Spleen (tissue), 11 donors: ENCODE data around the gene SPATA33. TPM values are rescaled to one million over a fixed set of nuclear protein-coding genes. Genes with fewer than 3 reads are reported as not detected.

Experiments
- DNase-seq: peaks from one replicate; pipeline ENCODE4 v3.0.0-alpha.2; 2020
- H3K27ac ChIP-seq, 8 donors: fragments of 200-600 bp; sonication (generic) in 7 of 8; 1 replicate in 4 of 8; 2 replicates in 4 of 8; pipeline versions ENCODE4 v1.5.0 to v1.8.0; 2016 to 2021; ENCODE audit warnings: inconsistent platforms in 4 of 8, mild to moderate bottlenecking in 4 of 8, moderate library complexity in 1 of 8
- H3K27me3 ChIP-seq, 7 donors: fragments of 200-600 bp; sonication (generic) in 6 of 7; replicated peaks in 1 of 7; 1 replicate in 4 of 7; 2 replicates in 3 of 7; pipeline versions ENCODE4 v1.5.0 to v1.8.0; 2016 to 2021; ENCODE audit warnings: inconsistent platforms in 3 of 7, mild to moderate bottlenecking in 1 of 7
- H3K36me3 ChIP-seq, 6 donors: fragments of 200-600 bp; sonication (generic) in 5 of 6; 1 replicate in 4 of 6; 2 replicates in 2 of 6; pipeline versions ENCODE4 v1.5.0 to v1.8.0; 2016 to 2021; ENCODE audit warnings: inconsistent platforms in 2 of 6
- H3K4me1 ChIP-seq, 6 donors: fragments of 200-600 bp; sonication (generic) in 5 of 6; 1 replicate in 3 of 6; 2 replicates in 3 of 6; pipeline versions ENCODE4 v1.5.0 to v1.8.0; 2016 to 2021; ENCODE audit warnings: inconsistent platforms in 3 of 6
- H3K4me3 ChIP-seq, 8 donors: fragments of 200-600 bp; sonication (generic) in 7 of 8; 1 replicate in 4 of 8; 2 replicates in 4 of 8; pipeline versions ENCODE4 v1.5.0 to v1.8.0; 2016 to 2021; ENCODE audit warnings: inconsistent platforms in 4 of 8, mild to moderate bottlenecking in 4 of 8, moderate library complexity in 2 of 8
- H3K9me3 ChIP-seq, 8 donors: fragments of 200-600 bp; sonication (generic) in 7 of 8; 1 replicate in 4 of 8; 2 replicates in 4 of 8; pipeline versions ENCODE4 v1.5.0 to v1.8.0; 2016 to 2021; ENCODE audit warnings: inconsistent platforms in 4 of 8
- POLR2A ChIP-seq, 3 donors: fragments of 450-650 bp; IDR thresholded peaks; one replicate each; pipeline ENCODE4 v1.5.1; 2017; ENCODE audit warnings: antibody characterized with exemption in 3 of 3, mild to moderate bottlenecking in 1 of 3
- POLR2AphosphoS5 ChIP-seq, 3 donors: sonication (generic); formaldehyde crosslinking; IDR thresholded peaks; one replicate each; pipeline ENCODE4 v1.5.1; 2017; ENCODE audit warnings: antibody characterized with exemption in 3 of 3
- WGBS, 5 donors: extraction: QIAGEN DNeasy Blood & Tissue Kit in 3 of 5; methylation state at CpG; one replicate each; pipeline versions ENCODE4 v1.1.5 to v1.1.7; 2013 to 2018; 5-methylcytosine and 5-hydroxymethylcytosine counted together
- intact Hi-C: fragments of 100-400 bp; cut with DNase I; formaldehyde crosslinking; loops from one replicate; pipeline ENCODE4 v1.15.0; 2023; ENCODE audit warnings: low total_unique reads
- polyA plus RNA-seq, 3 donors: library from polyadenylated mRNA; stranded (reverse); fragments of 200-250 nt; gene quantifications; one replicate each; pipeline ENCODE4 v1.2.1, GENCODE V29; 2013
- total RNA-seq, 7 donors: library from RNA; depleted of rRNA in 3 of 7; stranded (reverse); fragments of >200 nt in 3 of 7; fragmentation: NEBNext Ultra II Directional in 4 of 7; extraction: Animal tissue kit (Norgen Biotek cat#: 25700) in 4 of 7; gene quantifications; one replicate each; pipeline versions ENCODE4 v1.1.0 to v1.2.1, GENCODE V29; 2016 to 2021
- TF ChIP-seq, protein P1 (sequence below), 11 experiments: fragments of 200-600 bp in 7 of 11; fragments of 450-650 bp in 4 of 11; sonication (generic) in 4 of 11; IDR thresholded peaks in 8 of 11; conservative IDR thresholded peaks in 3 of 11; 1 replicate in 7 of 11; 2 replicates in 4 of 11; pipeline versions ENCODE4 v1.4.0 to v1.8.0; 2016 to 2021; ENCODE audit warnings: antibody characterized with exemption in 11 of 11, inconsistent platforms in 4 of 11, mild to moderate bottlenecking in 1 of 11
- donor health status: healthy with polysubstance abuse.
- donor health status: DM: no; HTN: no; CAD: no; lungs with moderate emphysema.
- donor health status: DM: no; HTN: no; CAD: no.
- donor health status: Bipolar disorder and iron deficiency.
- donor health status: healthy.
- donor health status: DM: no; HTN: no; CAD: no.
- donor health status: DM: yes; HTN: yes; CAD: no.

The SPATA33 gene
- total and polyA plus RNA-seq, 10 donors = 2.9 to 7.0 (median 4.8) TPM

DNA sequence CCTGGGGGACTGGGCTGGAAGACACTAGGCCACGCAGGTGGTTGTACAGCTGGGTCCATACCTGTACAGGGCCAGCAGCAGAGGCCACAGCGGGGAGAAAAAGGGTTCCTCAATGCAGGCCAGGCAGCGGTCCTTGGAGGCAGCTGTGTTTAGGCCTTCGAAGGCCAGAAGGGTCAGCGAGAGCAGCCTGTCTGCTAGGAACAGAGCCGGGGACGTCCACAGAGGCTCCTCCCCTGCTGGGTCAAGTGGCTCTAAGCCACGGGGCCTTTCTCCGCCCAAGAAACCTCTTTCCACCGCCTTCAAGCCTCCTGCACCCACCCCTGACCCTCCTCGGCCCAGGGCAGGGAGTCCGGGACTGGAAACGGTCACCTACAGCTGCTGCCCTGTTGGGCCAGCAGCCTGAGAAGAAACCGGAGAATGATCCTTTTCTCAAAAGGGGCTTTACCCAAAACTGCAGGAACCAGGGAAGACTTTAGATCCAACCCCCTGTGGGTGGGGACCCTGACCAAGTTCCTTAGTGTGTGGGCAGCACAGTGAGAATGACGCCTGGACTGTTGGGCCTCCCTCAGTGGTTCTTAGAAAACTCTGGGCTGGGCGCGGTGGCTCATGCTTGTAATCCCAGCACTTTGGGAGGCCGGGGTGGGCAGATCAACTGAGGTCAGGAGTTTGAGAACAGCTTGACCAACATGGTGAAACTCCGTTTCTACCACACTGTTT, 52.2 kb downstream of the SPATA33 start:
- intact Hi-C loops = loop anchor here (5.0 kb wide), 1 partner anchor 152 kb away; no protein-coding TSS in a partner anchor
- Histone ChIP-seq H3K36me3 (peaks cover 0 to 38% (median 0%) of the 10 kb centered on the region in 6 donors), H3K9me3 (no peaks in the 10 kb centered on the region), H3K4me1 (peaks cover 11 to 58% (median 27%) of the 10 kb centered on the region in 6 donors), H3K27me3 (peaks cover 0 to 15% (median 0%) of the 10 kb centered on the region in 7 donors), H3K4me3 (no peak overlapping the region), H3K27ac (peak overlapping the region in 5 of 8 donors; percentile 44 to 64 (median 52))
- DNase-seq = peak; percentile 75
- TF ChIP-seq, protein P1, sequence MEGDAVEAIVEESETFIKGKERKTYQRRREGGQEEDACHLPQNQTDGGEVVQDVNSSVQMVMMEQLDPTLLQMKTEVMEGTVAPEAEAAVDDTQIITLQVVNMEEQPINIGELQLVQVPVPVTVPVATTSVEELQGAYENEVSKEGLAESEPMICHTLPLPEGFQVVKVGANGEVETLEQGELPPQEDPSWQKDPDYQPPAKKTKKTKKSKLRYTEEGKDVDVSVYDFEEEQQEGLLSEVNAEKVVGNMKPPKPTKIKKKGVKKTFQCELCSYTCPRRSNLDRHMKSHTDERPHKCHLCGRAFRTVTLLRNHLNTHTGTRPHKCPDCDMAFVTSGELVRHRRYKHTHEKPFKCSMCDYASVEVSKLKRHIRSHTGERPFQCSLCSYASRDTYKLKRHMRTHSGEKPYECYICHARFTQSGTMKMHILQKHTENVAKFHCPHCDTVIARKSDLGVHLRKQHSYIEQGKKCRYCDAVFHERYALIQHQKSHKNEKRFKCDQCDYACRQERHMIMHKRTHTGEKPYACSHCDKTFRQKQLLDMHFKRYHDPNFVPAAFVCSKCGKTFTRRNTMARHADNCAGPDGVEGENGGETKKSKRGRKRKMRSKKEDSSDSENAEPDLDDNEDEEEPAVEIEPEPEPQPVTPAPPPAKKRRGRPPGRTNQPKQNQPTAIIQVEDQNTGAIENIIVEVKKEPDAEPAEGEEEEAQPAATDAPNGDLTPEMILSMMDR (IDR thresholded peaks at IDR 0.05 in 8 of 11, conservative IDR thresholded peaks at IDR 0.05 in 3 of 11) = no peak
- peak in 2 of 3 donors; percentile 39 to 48 for TF ChIP-seq POLR2AphosphoS5 (IDR thresholded peaks at IDR 0.05)
- 72 to 83% (median 79%) methylated on average over 16 to 19 of the region's 19 CpGs for WGBS, 5 donors

DNA sequence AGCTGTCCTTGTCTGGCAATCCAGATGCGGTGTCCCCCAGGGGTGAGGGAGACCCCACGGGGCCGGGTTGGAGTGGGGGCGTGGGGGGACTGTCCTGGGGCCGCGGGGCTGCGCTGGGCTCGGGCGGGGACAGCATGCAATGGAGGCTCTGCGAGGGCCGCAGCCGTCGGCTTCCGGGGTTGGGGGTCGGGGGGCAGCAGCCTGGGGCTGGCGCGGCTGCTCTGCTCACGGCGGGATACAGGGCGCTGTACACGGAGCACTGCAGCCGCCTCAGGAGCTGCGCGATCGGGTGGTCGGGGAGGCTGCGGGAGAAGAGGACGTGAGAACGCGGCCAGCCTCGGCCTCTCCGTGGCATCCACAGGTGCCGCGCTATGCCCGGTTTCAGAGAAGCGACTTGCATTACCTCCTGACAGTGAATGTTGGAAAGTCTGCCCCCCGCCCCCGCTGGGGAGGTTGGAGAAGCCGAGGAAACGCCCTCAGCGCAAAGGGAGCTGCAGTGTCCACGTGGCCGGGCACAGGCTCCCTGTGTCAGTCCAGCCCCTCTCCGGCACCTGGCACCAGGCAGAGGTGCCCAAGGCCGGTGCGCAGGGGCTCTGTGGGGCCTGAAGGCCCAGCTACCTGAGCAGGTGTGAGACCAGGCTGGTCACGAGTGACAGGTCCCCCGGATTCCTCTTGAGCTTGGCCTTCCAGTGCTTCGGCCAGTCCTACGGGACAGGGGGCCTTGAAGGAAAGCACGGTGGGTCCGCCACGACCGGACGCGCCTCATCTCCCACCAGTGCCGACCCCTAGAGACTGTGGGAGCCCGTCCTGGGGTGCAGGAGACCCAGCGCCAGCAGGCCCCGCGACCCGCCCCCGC, 53.3 kb downstream of the SPATA33 start:
- H3K4me3 ChIP-seq = peak overlapping the region in 2 of 8 donors; percentile 49 to 71
- 73 to 86% (median 84%) methylated on average over 44 to 63 of the region's 63 CpGs for WGBS, 5 donors
- H3K4me1 ChIP-seq = peaks cover 11 to 50% (median 24%) of the 10 kb centered on the region in 6 donors
- H3K27me3 ChIP-seq = peaks cover 0 to 15% (median 0%) of the 10 kb centered on the region in 7 donors
- peak; percentile 78 for DNase-seq
- peaks cover 0 to 42% (median 0%) of the 10 kb centered on the region in 6 donors for H3K36me3 ChIP-seq
- no peak for TF ChIP-seq POLR2A (IDR thresholded peaks at IDR 0.05)
- TF ChIP-seq, protein P1 (IDR thresholded peaks at IDR 0.05 in 8 of 11, conservative IDR thresholded peaks at IDR 0.05 in 3 of 11) = no peak
- peak in 1 of 3 donors; percentile 41 for TF ChIP-seq POLR2AphosphoS5 (IDR thresholded peaks at IDR 0.05)
- no peaks in the 10 kb centered on the region for H3K9me3 ChIP-seq
- peak overlapping the region in 4 of 8 donors; percentile 51 to 64 (median 54) for H3K27ac ChIP-seq
- intact Hi-C loops = no loop called here

DNA sequence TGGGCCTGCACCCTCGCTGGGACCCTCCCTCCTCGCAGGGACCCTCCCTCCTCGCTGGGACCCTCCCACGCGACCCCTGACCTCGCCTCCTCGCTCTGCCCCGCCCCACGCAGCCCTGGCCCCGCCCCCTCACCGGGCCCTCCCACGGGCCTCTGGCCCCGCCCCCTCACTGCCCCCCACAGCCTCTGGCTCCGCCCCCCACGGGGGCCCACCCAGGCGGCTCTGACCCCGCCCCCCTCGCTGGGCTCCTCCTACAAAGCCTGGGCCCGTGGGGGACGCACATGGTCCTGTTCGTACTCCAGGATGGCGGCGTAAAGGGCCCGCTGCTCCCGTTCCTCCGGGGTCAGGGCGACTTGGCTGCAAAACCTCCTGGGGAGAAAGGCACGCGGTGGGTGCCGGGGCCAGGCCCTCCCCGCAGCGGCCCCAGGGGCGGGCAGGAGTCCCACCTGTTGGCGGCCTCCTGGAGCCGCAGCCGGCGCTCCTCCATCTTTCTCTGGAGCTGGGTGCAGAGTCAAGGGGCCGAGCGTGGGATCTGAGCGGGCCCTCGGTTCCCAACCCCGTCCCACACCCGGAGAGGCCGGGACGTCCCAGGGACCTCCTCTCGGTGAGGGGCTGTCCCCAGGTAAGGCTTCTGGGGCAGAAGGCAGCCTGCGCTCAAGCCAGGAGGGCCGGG, 54.1 kb downstream of the SPATA33 start:
- TF ChIP-seq POLR2AphosphoS5 (IDR thresholded peaks at IDR 0.05) (peak; percentile 23 to 72 (median 61)), POLR2A (IDR thresholded peaks at IDR 0.05) (no peak)
- H3K4me3 ChIP-seq = peak overlapping the region in 7 of 8 donors; percentile 33 to 71 (median 49)
- DNase-seq = peak; percentile 90
- peaks cover 0 to 15% (median 0%) of the 10 kb centered on the region in 7 donors for H3K27me3 ChIP-seq
- 3 to 16% (median 5%) methylated on average over 6 to 48 of the region's 48 CpGs for WGBS, 5 donors
- H3K4me1 ChIP-seq = peaks cover 6 to 43% (median 19%) of the 10 kb centered on the region in 6 donors
- peaks cover 0 to 48% (median 0%) of the 10 kb centered on the region in 6 donors for H3K36me3 ChIP-seq
- H3K27ac ChIP-seq = peak overlapping the region in 3 of 8 donors; percentile 12 to 50 (median 16)
- intact Hi-C loops = no loop called here
- H3K9me3 ChIP-seq = no peaks in the 10 kb centered on the region

DNA sequence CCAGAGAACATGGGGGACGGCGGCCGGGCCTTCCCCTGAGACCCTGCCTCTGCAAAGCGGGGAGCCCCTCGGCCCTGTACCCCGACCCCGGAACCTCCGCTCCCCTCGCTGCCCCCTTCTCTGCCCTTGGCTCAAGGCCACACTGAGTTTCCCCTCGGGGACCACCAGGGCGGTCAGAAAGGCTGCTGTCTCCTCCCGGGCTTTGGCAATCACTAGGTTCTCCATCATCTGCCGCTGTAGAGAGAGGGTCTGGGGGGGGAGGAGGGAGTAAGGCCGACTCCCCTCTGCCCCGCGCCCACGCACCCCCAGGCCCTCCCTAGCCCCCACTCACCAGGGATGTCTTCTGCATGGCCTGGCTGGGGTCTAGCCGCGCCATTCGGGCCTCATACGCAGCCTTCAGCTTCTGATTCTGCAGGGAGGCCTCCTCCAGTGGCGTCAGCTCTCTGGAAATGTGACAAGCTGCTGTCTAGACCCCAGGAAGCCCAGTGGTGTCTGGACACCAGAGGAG, 54.7 kb downstream of the SPATA33 start:
- peaks cover 0 to 45% (median 0%) of the 10 kb centered on the region in 6 donors for H3K36me3 ChIP-seq
- peak overlapping the region in 3 of 8 donors; percentile 12 to 50 (median 16) for H3K27ac ChIP-seq
- H3K4me3 ChIP-seq = peak overlapping the region in 7 of 8 donors; percentile 33 to 71 (median 49)
- intact Hi-C loops = no loop called here
- H3K4me1 ChIP-seq = peaks cover 6 to 43% (median 19%) of the 10 kb centered on the region in 6 donors
- DNase-seq = no peak
- peaks cover 0 to 15% (median 0%) of the 10 kb centered on the region in 7 donors for H3K27me3 ChIP-seq
- 9 to 27% (median 13%) methylated on average over 14 to 22 of the region's 22 CpGs for WGBS, 5 donors
- TF ChIP-seq POLR2A (IDR thresholded peaks at IDR 0.05) (no peak), POLR2AphosphoS5 (IDR thresholded peaks at IDR 0.05) (no peak)
- TF ChIP-seq, protein P1 (IDR thresholded peaks at IDR 0.05 in 8 of 11, conservative IDR thresholded peaks at IDR 0.05 in 3 of 11) = no peak
- no peaks in the 10 kb centered on the region for H3K9me3 ChIP-seq
